DOHH2 (cell line): ENCODE results near the gene UBE2D2.

Source experiments
- EZH2phosphoT487 ChIP-seq: fragments of 200-600 bp; sonication (generic); IDR thresholded peaks from 2 replicates; pipeline ENCODE4 v1.6.1; 2017; ENCODE audit warnings: borderline replicate concordance, mild to moderate bottlenecking, antibody characterized with exemption, low read length, moderate library complexity, mixed read lengths
- TF ChIP-seq, protein P1 (sequence below): fragments of 200-600 bp; sonication (generic); IDR thresholded peaks from one replicate; pipeline ENCODE4 v1.5.1; 2014; ENCODE audit warnings: antibody characterized with exemption, mild to moderate bottlenecking, low read depth, low read length; ENCODE audit not compliant: poor library complexity, severe bottlenecking

- TF ChIP-seq EZH2phosphoT487, result no peak
- TF ChIP-seq, protein P1, sequence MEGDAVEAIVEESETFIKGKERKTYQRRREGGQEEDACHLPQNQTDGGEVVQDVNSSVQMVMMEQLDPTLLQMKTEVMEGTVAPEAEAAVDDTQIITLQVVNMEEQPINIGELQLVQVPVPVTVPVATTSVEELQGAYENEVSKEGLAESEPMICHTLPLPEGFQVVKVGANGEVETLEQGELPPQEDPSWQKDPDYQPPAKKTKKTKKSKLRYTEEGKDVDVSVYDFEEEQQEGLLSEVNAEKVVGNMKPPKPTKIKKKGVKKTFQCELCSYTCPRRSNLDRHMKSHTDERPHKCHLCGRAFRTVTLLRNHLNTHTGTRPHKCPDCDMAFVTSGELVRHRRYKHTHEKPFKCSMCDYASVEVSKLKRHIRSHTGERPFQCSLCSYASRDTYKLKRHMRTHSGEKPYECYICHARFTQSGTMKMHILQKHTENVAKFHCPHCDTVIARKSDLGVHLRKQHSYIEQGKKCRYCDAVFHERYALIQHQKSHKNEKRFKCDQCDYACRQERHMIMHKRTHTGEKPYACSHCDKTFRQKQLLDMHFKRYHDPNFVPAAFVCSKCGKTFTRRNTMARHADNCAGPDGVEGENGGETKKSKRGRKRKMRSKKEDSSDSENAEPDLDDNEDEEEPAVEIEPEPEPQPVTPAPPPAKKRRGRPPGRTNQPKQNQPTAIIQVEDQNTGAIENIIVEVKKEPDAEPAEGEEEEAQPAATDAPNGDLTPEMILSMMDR, result no peak
Observed at GRCh38 chr5:139671096-139671841, 110.1 kb downstream of the UBE2D2 start.
